Hepatocyte (in vitro differentiated cells): ENCODE results near the gene PDE4D. TPM values are rescaled to one million over a fixed set of nuclear protein-coding genes. Genes with fewer than 3 reads are reported as not detected.
A peak's percentile ranks its signal among the peaks of the same experiment; 100 is the strongest.
"Not testable (repeated sequence)": the region's sequence is repeated elsewhere in the genome, so short reads cannot be mapped to it uniquely, and the experiment has no call there.

Experiments used
- DNase-seq: peaks from one replicate; pipeline ENCODE4 v3.0.0-alpha.2; 2016; ENCODE audit warnings: low spot score
- H2AFZ ChIP-seq: fragments of 200-600 bp; sonication (generic); 2 replicates; pipeline ENCODE4 v1.6.0; 2016; ENCODE audit warnings: antibody characterized with exemption, mild to moderate bottlenecking
- H3K27ac ChIP-seq: fragments of 200-600 bp; sonication (generic); 2 replicates; pipeline ENCODE4 v1.5.1; 2016; ENCODE audit warnings: mild to moderate bottlenecking
- H3K27me3 ChIP-seq: fragments of 200-600 bp; sonication (generic); 2 replicates; pipeline ENCODE4 v1.6.1; 2016
- H3K36me3 ChIP-seq: fragments of 200-600 bp; sonication (generic); replicated peaks from 2 replicates; pipeline ENCODE4 v1.5.1; 2016; ENCODE audit warnings: low read depth; ENCODE audit not compliant: insufficient read depth
- H3K4me1 ChIP-seq: fragments of 200-600 bp; sonication (generic); 2 replicates; pipeline ENCODE4 v1.5.1; 2016; ENCODE audit warnings: mild to moderate bottlenecking, moderate library complexity; ENCODE audit not compliant: insufficient read depth
- H3K4me2 ChIP-seq: fragments of 200-600 bp; sonication (generic); 2 replicates; pipeline ENCODE4 v1.6.0; 2016
- H3K4me3 ChIP-seq: fragments of 200-600 bp; sonication (generic); 2 replicates; pipeline ENCODE4 v1.5.1; 2016; ENCODE audit warnings: mild to moderate bottlenecking
- H3K79me2 ChIP-seq: fragments of 200-600 bp; sonication (generic); 2 replicates; pipeline ENCODE4 v1.6.0; 2017; ENCODE audit warnings: mild to moderate bottlenecking
- H3K9me2 ChIP-seq: fragments of 200-600 bp; sonication (generic); replicated peaks from 2 replicates; pipeline ENCODE4 v1.6.0; 2017; ENCODE audit warnings: mild to moderate bottlenecking; ENCODE audit not compliant: insufficient read depth
- H3K9me3 ChIP-seq: fragments of 200-600 bp; sonication (generic); 2 replicates; pipeline ENCODE4 v1.5.1; 2016; ENCODE audit warnings: low read depth, mild to moderate bottlenecking
- H4K20me1 ChIP-seq: fragments of 200-600 bp; sonication (generic); 2 replicates; pipeline ENCODE4 v1.6.0; 2016; ENCODE audit warnings: mild to moderate bottlenecking; ENCODE audit not compliant: insufficient read depth, poor library complexity, severe bottlenecking
- CTCF ChIP-seq: fragments of 200-600 bp; sonication (generic); IDR thresholded peaks from 2 replicates; pipeline ENCODE4 v1.5.1; 2016; ENCODE audit warnings: antibody characterized with exemption, mild to moderate bottlenecking; ENCODE audit not compliant: poor library complexity
- EZH2 ChIP-seq: fragments of 200-600 bp; sonication (generic); IDR thresholded peaks from 2 replicates; pipeline ENCODE4 v1.6.1; 2016; ENCODE audit warnings: antibody characterized with exemption, mild to moderate bottlenecking, borderline replicate concordance
- EZH2phosphoT487 ChIP-seq: fragments of 200-600 bp; sonication (generic); IDR thresholded peaks from one replicate; pipeline ENCODE4 v1.6.1; 2018; ENCODE audit warnings: antibody characterized with exemption, mild to moderate bottlenecking, low read depth, moderate library complexity; ENCODE audit not compliant: unreplicated experiment, severe bottlenecking
- WGBS: methylation state at CpG from one replicate; pipeline ENCODE4 v1.1.6; 2016; ENCODE audit warnings: low lambda C conversion rate; ENCODE audit errors: missing lambda C conversion rate; 5-methylcytosine and 5-hydroxymethylcytosine counted together
- polyA plus RNA-seq: library from polyadenylated mRNA; unstranded; fragments of >200 nt; fragmentation: Nextera tagmentation; extraction: Ambion mirVana; gene quantifications from 2 replicates; pipeline ENCODE4 v1.2.1, GENCODE V29; 2016
- total RNA-seq: library from RNA; depleted of rRNA; stranded (reverse); fragments of >200 nt; gene quantifications from 2 replicates; pipeline ENCODE4 v1.2.3, GENCODE V29; 2014

The PDE4D gene
- total and polyA plus RNA-seq, 2 experiments from 2014 or later: 14.5 to 45.2 TPM

GRCh38 chr5:59749782-59750520 is 143.6 kb downstream of the PDE4D start:
- TF ChIP-seq CTCF (no peak), EZH2phosphoT487 (no peak), EZH2 (no peak)
- no peaks in the 10 kb centered on the region for H3K36me3 ChIP-seq
- H3K4me1 ChIP-seq: peaks cover 3% of the 10 kb centered on the region
- no peak overlapping the region for H3K4me2 ChIP-seq
- no peak overlapping the region for H2AFZ ChIP-seq
- no peak for DNase-seq
- H3K9me2 ChIP-seq: no peaks in the 10 kb centered on the region
- no peaks in the 10 kb centered on the region for H3K9me3 ChIP-seq
- H4K20me1 ChIP-seq: no peaks in the 10 kb centered on the region
- peaks cover 16% of the 10 kb centered on the region for H3K79me2 ChIP-seq
- no peaks in the 10 kb centered on the region for H3K27me3 ChIP-seq
- 97% methylated on average over 4 of the region's 4 CpGs for WGBS
- no peak overlapping the region for H3K4me3 ChIP-seq
- no peak overlapping the region for H3K27ac ChIP-seq

- not testable (repeated sequence) for H2AFZ ChIP-seq, H3K9me3 ChIP-seq, H3K4me3 ChIP-seq, H3K4me1 ChIP-seq, H4K20me1 ChIP-seq, DNase-seq, H3K9me2 ChIP-seq, H3K36me3 ChIP-seq, H3K27me3 ChIP-seq, H3K27ac ChIP-seq, H3K4me2 ChIP-seq
- 96% methylated on average over 3 of the region's 4 CpGs for WGBS
- H3K79me2 ChIP-seq: peaks cover 14% of the 10 kb centered on the region
Observed at GRCh38 chr5:59748036-59748663, 145.4 kb downstream of the PDE4D start.

DNA sequence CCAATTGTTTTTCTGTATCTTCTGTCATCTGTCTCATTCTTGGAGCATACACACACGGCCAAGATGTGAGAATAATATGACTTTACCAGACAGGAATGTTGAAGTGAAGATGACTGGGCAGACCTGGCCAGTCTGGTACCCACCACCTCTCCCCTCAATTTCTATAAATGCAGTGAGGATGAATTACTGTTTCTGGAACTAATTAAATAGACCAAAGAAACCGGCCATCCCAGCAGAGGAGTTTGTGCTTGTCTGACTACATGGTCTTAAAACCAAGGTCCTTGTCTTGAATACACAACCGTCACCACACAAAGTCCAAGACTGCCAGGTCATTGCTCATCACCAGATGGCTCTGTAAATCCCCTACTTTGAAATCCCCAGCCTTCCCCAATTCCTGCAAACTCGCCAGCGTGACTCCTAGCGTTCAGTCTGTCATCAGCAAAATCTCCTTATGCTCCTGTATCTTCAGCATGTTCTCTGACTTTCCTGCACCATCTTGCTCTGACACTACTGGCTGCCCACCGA is 147.2 kb downstream of the PDE4D start:
- no peak for TF ChIP-seq CTCF
- TF ChIP-seq EZH2phosphoT487: no peak
- no peak for TF ChIP-seq EZH2
- H3K4me2 ChIP-seq: peak overlapping the region; percentile 54
- no peaks in the 10 kb centered on the region for H3K27me3 ChIP-seq
- H2AFZ ChIP-seq: no peak overlapping the region
- no peaks in the 10 kb centered on the region for H3K9me2 ChIP-seq
- H3K4me1 ChIP-seq: peaks cover 7% of the 10 kb centered on the region
- no peak overlapping the region for H3K4me3 ChIP-seq
- H3K79me2 ChIP-seq: peaks cover 10% of the 10 kb centered on the region
- peak; percentile 41 for DNase-seq
- WGBS: 55% methylated on average over 7 of the region's 7 CpGs
- no peaks in the 10 kb centered on the region for H3K9me3 ChIP-seq
- no peaks in the 10 kb centered on the region for H3K36me3 ChIP-seq
- H4K20me1 ChIP-seq: no peaks in the 10 kb centered on the region
- peak overlapping the region; percentile 83 for H3K27ac ChIP-seq

GRCh38 chr5:59745415-59745863 is 148.1 kb downstream of the PDE4D start:
- Histone ChIP-seq H3K9me3 (no peaks in the 10 kb centered on the region), H3K27me3 (no peaks in the 10 kb centered on the region), H3K4me3 (no peak overlapping the region), H3K9me2 (no peaks in the 10 kb centered on the region), H4K20me1 (no peaks in the 10 kb centered on the region), H3K4me2 (peak overlapping the region; percentile 54), H2AFZ (no peak overlapping the region), H3K4me1 (peaks cover 7% of the 10 kb centered on the region), H3K27ac (peak overlapping the region; percentile 83), H3K79me2 (peaks cover 13% of the 10 kb centered on the region), H3K36me3 (no peaks in the 10 kb centered on the region)
- WGBS: 38% methylated on average over 7 of the region's 7 CpGs
- TF ChIP-seq EZH2 (no peak), CTCF (no peak), EZH2phosphoT487 (no peak)
- DNase-seq: peak; percentile 61
